Measurements from ENCODE around the gene DYNLT5.
"Not testable (repeated sequence)": the region's sequence is repeated elsewhere in the genome, so short reads cannot be mapped to it uniquely, and the experiment has no call there.

DNA sequence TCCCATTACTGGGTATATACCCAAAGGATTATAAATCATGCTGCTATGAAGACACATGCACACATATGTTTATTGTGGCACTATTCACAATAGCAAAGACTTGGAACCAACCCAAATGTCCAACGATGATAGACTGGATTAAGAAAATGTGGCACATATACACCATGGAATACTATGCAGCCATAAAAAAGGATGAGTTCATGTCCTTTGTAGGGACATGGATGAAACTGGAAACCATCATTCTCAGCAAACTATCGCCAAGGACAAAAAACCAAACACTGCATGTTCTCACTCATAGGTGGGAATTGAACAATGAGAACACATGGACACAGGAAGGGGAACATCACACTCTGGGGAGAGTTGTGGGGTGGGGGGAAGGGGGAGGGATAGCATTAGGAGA, 33.5 kb downstream of the DYNLT5 start:
- not testable (repeated sequence) for TF ChIP-seq TCF12 (IDR thresholded peaks at IDR 0.05); POLR2AphosphoS5 (IDR thresholded peaks at IDR 0.05; ENCODE audit: low read depth, low read length); RAD21 (IDR thresholded peaks at IDR 0.05; ENCODE audit: low read length); RXRA (IDR thresholded peaks at IDR 0.05; ENCODE audit: borderline replicate concordance, low read depth)
- TF ChIP-seq, protein P1, sequence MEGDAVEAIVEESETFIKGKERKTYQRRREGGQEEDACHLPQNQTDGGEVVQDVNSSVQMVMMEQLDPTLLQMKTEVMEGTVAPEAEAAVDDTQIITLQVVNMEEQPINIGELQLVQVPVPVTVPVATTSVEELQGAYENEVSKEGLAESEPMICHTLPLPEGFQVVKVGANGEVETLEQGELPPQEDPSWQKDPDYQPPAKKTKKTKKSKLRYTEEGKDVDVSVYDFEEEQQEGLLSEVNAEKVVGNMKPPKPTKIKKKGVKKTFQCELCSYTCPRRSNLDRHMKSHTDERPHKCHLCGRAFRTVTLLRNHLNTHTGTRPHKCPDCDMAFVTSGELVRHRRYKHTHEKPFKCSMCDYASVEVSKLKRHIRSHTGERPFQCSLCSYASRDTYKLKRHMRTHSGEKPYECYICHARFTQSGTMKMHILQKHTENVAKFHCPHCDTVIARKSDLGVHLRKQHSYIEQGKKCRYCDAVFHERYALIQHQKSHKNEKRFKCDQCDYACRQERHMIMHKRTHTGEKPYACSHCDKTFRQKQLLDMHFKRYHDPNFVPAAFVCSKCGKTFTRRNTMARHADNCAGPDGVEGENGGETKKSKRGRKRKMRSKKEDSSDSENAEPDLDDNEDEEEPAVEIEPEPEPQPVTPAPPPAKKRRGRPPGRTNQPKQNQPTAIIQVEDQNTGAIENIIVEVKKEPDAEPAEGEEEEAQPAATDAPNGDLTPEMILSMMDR (IDR thresholded peaks at IDR 0.05): not testable (repeated sequence)
- TF ChIP-seq, protein P2, sequence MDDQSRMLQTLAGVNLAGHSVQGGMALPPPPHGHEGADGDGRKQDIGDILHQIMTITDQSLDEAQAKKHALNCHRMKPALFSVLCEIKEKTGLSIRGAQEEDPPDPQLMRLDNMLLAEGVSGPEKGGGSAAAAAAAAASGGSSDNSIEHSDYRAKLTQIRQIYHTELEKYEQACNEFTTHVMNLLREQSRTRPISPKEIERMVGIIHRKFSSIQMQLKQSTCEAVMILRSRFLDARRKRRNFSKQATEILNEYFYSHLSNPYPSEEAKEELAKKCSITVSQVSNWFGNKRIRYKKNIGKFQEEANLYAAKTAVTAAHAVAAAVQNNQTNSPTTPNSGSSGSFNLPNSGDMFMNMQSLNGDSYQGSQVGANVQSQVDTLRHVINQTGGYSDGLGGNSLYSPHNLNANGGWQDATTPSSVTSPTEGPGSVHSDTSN (IDR thresholded peaks at IDR 0.05): not testable (repeated sequence)
